Measurements from ENCODE around the gene CEBPG.

DNA sequence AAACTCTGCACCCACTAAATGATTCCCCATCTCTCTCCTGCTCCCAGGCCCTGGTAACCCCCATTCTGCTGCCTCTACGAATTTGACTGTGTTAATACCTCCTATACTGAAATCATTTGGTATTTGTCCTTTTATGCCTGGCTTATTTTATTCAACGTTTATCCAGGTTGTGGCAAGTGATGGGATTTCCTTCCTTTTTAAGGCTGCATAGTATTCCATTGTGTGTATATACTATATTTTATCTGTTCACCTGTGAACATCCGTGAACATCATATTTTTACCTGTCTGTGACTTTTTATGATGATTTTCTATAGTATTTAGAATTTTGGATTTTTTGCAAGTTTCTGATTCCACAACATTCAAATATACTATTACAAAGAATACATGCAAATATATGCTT lies 13.9 kb upstream of the CEBPG start:
- no peak for TF ChIP-seq EZH2 (IDR thresholded peaks at IDR 0.05; ENCODE audit: low read depth)
- TF ChIP-seq, protein P1, sequence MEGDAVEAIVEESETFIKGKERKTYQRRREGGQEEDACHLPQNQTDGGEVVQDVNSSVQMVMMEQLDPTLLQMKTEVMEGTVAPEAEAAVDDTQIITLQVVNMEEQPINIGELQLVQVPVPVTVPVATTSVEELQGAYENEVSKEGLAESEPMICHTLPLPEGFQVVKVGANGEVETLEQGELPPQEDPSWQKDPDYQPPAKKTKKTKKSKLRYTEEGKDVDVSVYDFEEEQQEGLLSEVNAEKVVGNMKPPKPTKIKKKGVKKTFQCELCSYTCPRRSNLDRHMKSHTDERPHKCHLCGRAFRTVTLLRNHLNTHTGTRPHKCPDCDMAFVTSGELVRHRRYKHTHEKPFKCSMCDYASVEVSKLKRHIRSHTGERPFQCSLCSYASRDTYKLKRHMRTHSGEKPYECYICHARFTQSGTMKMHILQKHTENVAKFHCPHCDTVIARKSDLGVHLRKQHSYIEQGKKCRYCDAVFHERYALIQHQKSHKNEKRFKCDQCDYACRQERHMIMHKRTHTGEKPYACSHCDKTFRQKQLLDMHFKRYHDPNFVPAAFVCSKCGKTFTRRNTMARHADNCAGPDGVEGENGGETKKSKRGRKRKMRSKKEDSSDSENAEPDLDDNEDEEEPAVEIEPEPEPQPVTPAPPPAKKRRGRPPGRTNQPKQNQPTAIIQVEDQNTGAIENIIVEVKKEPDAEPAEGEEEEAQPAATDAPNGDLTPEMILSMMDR (conservative IDR thresholded peaks at IDR 0.05), result no peak
